IPS DF 6.9 (cell line): ENCODE data around the gene CDH23.

ENCODE experiments used
- DNase-seq: peaks from one replicate; pipeline ENCODE4 v3.0.0-alpha.2; 2013; ENCODE audit warnings: low read depth, low spot score
- H3K27ac ChIP-seq: one replicate; pipeline ENCODE4 v1.5.1; 2013; ENCODE audit warnings: low read length, control low read depth
- H3K27me3 ChIP-seq: 2 replicates; pipeline ENCODE4 v1.6.1; 2013; ENCODE audit warnings: mild to moderate bottlenecking, low read length; ENCODE audit not compliant: control insufficient read depth, insufficient read depth
- H3K36me3 ChIP-seq: 2 replicates; pipeline ENCODE4 v1.6.1; 2013; ENCODE audit warnings: low read length; ENCODE audit not compliant: control insufficient read depth, insufficient read depth
- H3K4me1 ChIP-seq: 2 replicates; pipeline ENCODE4 v1.6.1; 2013; ENCODE audit warnings: low read length; ENCODE audit not compliant: control insufficient read depth, insufficient read depth
- H3K4me3 ChIP-seq: 2 replicates; pipeline ENCODE4 v1.5.1; 2013; ENCODE audit warnings: mild to moderate bottlenecking, low read length
- H3K9me3 ChIP-seq: 2 replicates; pipeline ENCODE4 v1.6.1; 2013; ENCODE audit warnings: low read length, inconsistent platforms; ENCODE audit not compliant: control insufficient read depth, insufficient read depth
- WGBS: extraction: QIAGEN DNeasy Blood & Tissue Kit; methylation state at CpG from one replicate; pipeline ENCODE4 v1.1.7; 2013; ENCODE audit warnings: mixed read lengths, missing lambda C conversion rate; ENCODE audit not compliant: insufficient read length, insufficient coverage; 5-methylcytosine and 5-hydroxymethylcytosine counted together

CDH23 gene

DNA sequence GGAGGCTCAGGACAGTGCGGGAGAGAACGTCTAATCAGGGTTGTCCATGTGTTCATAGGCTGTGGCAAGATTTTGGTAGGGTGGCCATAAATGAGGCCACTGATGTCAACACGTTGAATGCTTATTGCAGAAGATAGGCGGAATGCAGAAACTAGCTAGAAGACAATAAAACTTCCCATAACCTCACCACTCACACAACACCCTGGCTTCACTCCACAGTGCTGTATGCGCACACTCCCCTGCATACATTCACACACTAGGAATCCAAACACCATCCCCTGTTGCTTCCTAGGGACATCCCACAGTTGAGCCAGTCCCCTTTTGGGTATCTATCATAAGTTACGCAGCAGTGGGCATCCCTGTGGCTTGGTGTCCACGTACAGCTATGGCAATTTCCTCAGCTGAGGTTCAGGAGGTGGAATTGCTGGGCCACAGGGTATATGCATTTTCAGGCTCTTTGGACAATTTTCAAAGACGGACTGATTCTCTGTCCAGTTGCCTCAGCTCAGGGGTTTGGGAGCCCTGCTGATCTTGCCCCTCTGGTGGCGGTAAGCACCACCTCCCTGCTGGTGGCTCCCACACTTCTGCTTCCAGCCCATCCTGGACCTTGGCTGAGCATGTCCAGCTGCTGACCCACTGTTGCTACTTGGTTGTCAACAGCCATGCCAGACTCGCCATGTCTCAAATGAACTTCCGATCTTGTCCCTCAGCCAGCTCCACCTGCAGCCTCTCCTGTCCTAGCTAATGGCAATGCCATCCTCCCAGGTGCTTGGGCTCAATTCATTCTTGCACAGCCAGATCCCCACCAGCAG is 36.4 kb downstream of the CDH23 start:
- no peak overlapping the region for H3K4me3 ChIP-seq
- no peak for DNase-seq
- WGBS: no CpG with 5 or more reads among the region's 11 CpGs
- no peaks in the 10 kb centered on the region for H3K9me3 ChIP-seq
- no peak overlapping the region for H3K27ac ChIP-seq
- H3K27me3 ChIP-seq: no peaks in the 10 kb centered on the region
- H3K36me3 ChIP-seq: no peaks in the 10 kb centered on the region
- peaks cover 2% of the 10 kb centered on the region for H3K4me1 ChIP-seq

GRCh38 chr10:71433768-71434744 is 37.3 kb downstream of the CDH23 start:
- DNase-seq: no peak
- Histone ChIP-seq H3K27me3 (no peaks in the 10 kb centered on the region), H3K36me3 (no peaks in the 10 kb centered on the region), H3K27ac (no peak overlapping the region), H3K9me3 (no peaks in the 10 kb centered on the region), H3K4me1 (peaks cover 2% of the 10 kb centered on the region), H3K4me3 (no peak overlapping the region)
- WGBS: no CpG with 5 or more reads among the region's 10 CpGs

- Histone ChIP-seq H3K9me3 (no peaks in the 10 kb centered on the region), H3K27me3 (no peaks in the 10 kb centered on the region), H3K36me3 (no peaks in the 10 kb centered on the region), H3K27ac (no peak overlapping the region), H3K4me3 (no peak overlapping the region), H3K4me1 (peaks cover under 1% of the 10 kb centered on the region)
- WGBS: no CpG with 5 or more reads among the region's 4 CpGs
- no peak for DNase-seq
These were observed 38.2 kb downstream of the CDH23 start for GRCh38 chr10:71434760-71435394.

GRCh38 chr10:71435571-71436267 is 39.0 kb downstream of the CDH23 start:
- no peaks in the 10 kb centered on the region for H3K4me1 ChIP-seq
- H3K4me3 ChIP-seq: no peak overlapping the region
- no peaks in the 10 kb centered on the region for H3K9me3 ChIP-seq
- no CpG with 5 or more reads among the region's 6 CpGs for WGBS
- no peaks in the 10 kb centered on the region for H3K27me3 ChIP-seq
- DNase-seq: no peak
- H3K27ac ChIP-seq: no peak overlapping the region
- no peaks in the 10 kb centered on the region for H3K36me3 ChIP-seq

DNA sequence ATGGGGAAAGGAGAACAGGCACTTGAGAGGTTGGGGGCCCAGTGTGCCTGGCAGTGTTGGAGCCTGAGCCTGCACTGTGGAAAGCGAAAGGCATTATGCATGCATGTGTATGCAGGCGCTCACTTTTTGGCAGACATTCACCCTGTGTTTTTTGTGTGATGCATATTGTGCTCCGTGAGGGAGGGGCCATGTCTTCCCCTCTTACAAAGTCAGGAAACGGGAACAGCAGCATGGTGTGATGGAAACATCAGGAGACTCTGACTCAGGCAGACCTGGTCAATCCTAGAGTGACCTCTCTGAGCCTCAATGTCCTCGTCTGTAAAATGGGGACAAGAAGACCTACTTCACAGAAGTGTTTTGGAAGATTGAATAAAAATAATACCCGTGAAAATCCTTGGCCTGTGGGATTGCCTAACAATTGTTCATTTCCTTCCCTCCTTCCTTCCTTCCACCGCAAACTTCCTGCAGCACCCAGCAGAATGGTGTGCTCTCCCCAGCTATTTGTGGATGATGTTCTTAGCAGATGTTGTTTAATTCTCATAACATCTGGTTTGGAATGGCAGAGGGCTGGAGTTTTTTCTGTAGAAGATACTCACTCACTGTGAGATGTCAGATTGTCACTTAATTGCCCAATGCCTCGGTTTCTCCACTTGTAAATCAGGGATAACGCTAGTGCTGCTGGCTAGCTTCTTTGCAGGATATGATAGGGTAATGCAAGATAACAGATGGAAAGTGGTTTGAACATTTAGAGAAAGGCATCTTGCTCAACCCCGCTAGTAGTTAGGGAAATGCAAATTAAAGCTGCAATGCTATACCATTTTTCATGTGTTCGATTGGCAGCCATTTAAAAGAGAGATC is 39.8 kb downstream of the CDH23 start:
- Histone ChIP-seq H3K36me3 (no peaks in the 10 kb centered on the region), H3K9me3 (no peaks in the 10 kb centered on the region), H3K27me3 (no peaks in the 10 kb centered on the region), H3K4me3 (no peak overlapping the region), H3K27ac (no peak overlapping the region), H3K4me1 (no peaks in the 10 kb centered on the region)
- WGBS: no CpG with 5 or more reads among the region's 11 CpGs
- no peak for DNase-seq

DNA sequence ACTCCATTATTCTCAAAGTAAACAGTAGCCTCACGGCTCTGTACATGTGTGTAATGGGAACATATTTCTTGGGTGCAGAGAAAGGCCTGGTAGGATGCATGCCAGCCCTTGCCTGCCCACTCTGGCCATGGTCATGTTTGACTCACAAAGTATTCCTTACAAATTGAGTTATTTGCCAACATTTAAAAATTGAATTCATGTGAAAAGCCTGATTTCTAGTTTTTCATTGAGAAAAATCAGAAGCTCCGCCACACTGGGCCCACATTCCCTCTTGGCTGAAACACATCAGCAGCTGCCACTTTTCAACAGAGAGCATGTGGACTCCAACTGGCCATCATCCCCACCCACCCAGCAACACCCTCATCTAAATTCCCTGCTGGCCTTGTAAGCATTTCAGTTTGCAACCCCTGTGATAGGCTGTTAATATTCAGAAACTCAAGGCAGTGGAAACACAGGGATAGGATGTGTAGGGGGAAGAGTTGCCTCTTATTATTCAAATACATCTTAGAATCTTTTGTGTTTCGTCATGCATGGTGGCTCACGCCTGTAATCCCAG is 40.9 kb downstream of the CDH23 start:
- Histone ChIP-seq H3K27me3 (no peaks in the 10 kb centered on the region), H3K4me1 (no peaks in the 10 kb centered on the region), H3K9me3 (no peaks in the 10 kb centered on the region), H3K4me3 (no peak overlapping the region), H3K27ac (no peak overlapping the region), H3K36me3 (no peaks in the 10 kb centered on the region)
- no peak for DNase-seq
- WGBS: no CpG with 5 or more reads among the region's 4 CpGs

DNA sequence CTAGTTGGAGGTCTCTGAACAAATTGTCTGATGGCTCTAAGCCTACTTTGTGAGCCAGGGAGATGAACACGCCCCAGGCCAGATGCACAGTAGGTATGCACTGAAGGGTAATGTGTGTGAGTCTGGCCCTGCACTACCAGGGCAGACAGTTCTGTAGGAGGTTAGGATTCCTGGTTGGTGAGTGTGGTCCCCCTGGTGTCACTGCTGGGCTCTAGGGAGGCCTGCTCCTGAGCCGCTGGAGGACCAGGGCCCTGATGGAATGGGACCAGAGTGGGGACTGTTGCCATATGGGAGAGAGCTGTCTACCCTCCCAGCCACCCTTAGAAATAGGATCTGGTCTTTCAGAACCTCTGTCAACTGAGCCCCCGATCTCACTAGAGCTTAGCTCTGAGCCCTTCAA is 42.0 kb downstream of the CDH23 start:
- Histone ChIP-seq H3K36me3 (no peaks in the 10 kb centered on the region), H3K27ac (no peak overlapping the region), H3K4me3 (no peak overlapping the region), H3K9me3 (no peaks in the 10 kb centered on the region), H3K4me1 (no peaks in the 10 kb centered on the region), H3K27me3 (no peaks in the 10 kb centered on the region)
- DNase-seq: no peak
- no CpG with 5 or more reads among the region's 3 CpGs for WGBS

DNA sequence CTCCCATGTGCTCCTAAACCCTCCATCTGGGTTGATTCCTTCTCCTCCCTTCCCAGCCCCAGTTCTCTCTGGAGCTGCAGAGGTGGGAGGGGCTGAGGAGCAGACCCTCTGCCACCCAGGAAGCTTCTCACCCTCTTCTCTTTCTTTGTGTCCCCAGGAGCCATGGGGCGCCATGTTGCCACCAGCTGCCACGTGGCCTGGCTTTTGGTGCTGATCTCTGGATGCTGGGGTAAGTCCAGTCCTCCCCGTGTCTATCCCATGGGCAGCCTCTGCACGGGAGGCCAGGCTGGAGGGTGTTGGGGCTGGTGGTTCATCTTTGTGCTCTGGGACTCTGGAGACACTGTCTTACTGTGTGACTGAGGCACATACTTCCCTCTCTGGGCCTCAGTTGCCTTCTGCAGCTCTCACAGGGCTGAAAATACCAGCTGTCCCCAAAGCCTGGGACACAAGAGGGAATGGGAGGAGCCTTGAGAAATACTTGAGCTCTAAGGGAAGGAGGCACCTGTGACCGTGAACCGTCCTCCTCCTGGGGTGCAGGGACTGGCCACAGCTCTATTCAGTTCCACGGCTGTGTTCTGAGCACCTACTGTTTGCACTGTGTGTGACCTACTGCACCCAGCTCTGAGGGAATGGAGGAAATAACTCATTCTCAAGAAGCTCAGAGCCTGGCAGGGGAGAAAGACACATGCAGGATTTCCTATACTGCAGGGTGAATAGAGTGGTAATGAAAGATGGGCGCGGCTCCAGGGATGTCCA is 43.1 kb downstream of the CDH23 start:
- DNase-seq: no peak
- no peaks in the 10 kb centered on the region for H3K36me3 ChIP-seq
- WGBS: no CpG with 5 or more reads among the region's 9 CpGs
- no peak overlapping the region for H3K27ac ChIP-seq
- no peaks in the 10 kb centered on the region for H3K4me1 ChIP-seq
- H3K9me3 ChIP-seq: no peaks in the 10 kb centered on the region
- no peaks in the 10 kb centered on the region for H3K27me3 ChIP-seq
- no peak overlapping the region for H3K4me3 ChIP-seq
